ENCODE measurements around the gene TRAF6.

TRAF6 gene

GRCh38 chr11:36499315-36499714 is 10.8 kb downstream of the TRAF6 start:
- Histone ChIP-seq H3K9ac (no peak overlapping the region), H3K4me3 (ENCODE audit: low read depth, low read length) (no peak overlapping the region), H3K4me1 (no peaks in the 10 kb centered on the region), H3K9me3 (ENCODE audit: control insufficient read depth, low read length) (no peaks in the 10 kb centered on the region), H3K79me2 (no peaks in the 10 kb centered on the region), H3K36me3 (ENCODE audit: control insufficient read depth, insufficient read depth, low read length) (no peaks in the 10 kb centered on the region), H3K27me3 (ENCODE audit: control insufficient read depth, insufficient read depth, low read length) (no peaks in the 10 kb centered on the region), H3K27ac (no peak overlapping the region), H3K4me2 (ENCODE audit: low read length) (no peak overlapping the region), H2AFZ (no peak overlapping the region)
- no peak for TF ChIP-seq CTCF (IDR thresholded peaks at IDR 0.05)

GRCh38 chr11:36498721-36499120 is 11.4 kb downstream of the TRAF6 start:
- Histone ChIP-seq H3K79me2 (no peaks in the 10 kb centered on the region), H2AFZ (no peak overlapping the region), H3K4me1 (no peaks in the 10 kb centered on the region), H3K36me3 (ENCODE audit: control insufficient read depth, insufficient read depth, low read length) (no peaks in the 10 kb centered on the region), H3K4me2 (ENCODE audit: low read length) (no peak overlapping the region), H3K9ac (no peak overlapping the region), H3K27me3 (ENCODE audit: control insufficient read depth, insufficient read depth, low read length) (no peaks in the 10 kb centered on the region), H3K4me3 (ENCODE audit: low read depth, low read length) (no peak overlapping the region), H3K27ac (no peak overlapping the region), H3K9me3 (ENCODE audit: control insufficient read depth, low read length) (no peaks in the 10 kb centered on the region)
- no peak for TF ChIP-seq CTCF (IDR thresholded peaks at IDR 0.05)

- Histone ChIP-seq H3K36me3 (ENCODE audit: control insufficient read depth, insufficient read depth, low read length) (no peaks in the 10 kb centered on the region), H3K27me3 (ENCODE audit: control insufficient read depth, insufficient read depth, low read length) (no peaks in the 10 kb centered on the region)
Measured at GRCh38 chr11:36493332-36493731, 16.7 kb downstream of the TRAF6 start.

GRCh38 chr11:36492724-36493304 is 17.3 kb downstream of the TRAF6 start:
- H3K9me3 ChIP-seq (ENCODE audit: control insufficient read depth, low read length): no peaks in the 10 kb centered on the region
- H3K27me3 ChIP-seq (ENCODE audit: control insufficient read depth, insufficient read depth, low read length): no peaks in the 10 kb centered on the region
- no peak overlapping the region for H3K27ac ChIP-seq
- no peak overlapping the region for H3K4me2 ChIP-seq (ENCODE audit: low read length)
- H3K36me3 ChIP-seq (ENCODE audit: control insufficient read depth, insufficient read depth, low read length): no peaks in the 10 kb centered on the region
- H3K9ac ChIP-seq: no peak overlapping the region
- H3K4me1 ChIP-seq: no peaks in the 10 kb centered on the region
- TF ChIP-seq CTCF (IDR thresholded peaks at IDR 0.05): peak; percentile 51
- H3K4me3 ChIP-seq (ENCODE audit: low read depth, low read length): no peak overlapping the region
- H2AFZ ChIP-seq: no peak overlapping the region
- no peaks in the 10 kb centered on the region for H3K79me2 ChIP-seq

More at GRCh38 chr11:36493332-36493731, 16.7 kb downstream of the TRAF6 start:
- no peak for TF ChIP-seq CTCF (IDR thresholded peaks at IDR 0.05)
- Histone ChIP-seq H3K4me1 (no peaks in the 10 kb centered on the region), H3K27ac (no peak overlapping the region), H2AFZ (no peak overlapping the region), H3K4me3 (ENCODE audit: low read depth, low read length) (no peak overlapping the region), H3K4me2 (ENCODE audit: low read length) (no peak overlapping the region), H3K79me2 (no peaks in the 10 kb centered on the region), H3K9ac (no peak overlapping the region), H3K9me3 (ENCODE audit: control insufficient read depth, low read length) (no peaks in the 10 kb centered on the region)

Data from parathyroid adenoma (tissue), 2 donors.